HepG2 (cell line): ENCODE data around the gene SORL1-AS1.
A peak's percentile ranks its signal among the peaks of the same experiment; 100 is the strongest.

ENCODE experiments used
- ATAC-seq: fragments of 200-7000 bp; cut with Tn5 transposase; 3 replicates; pipeline ENCODE4 v1.9.1; 2020; ENCODE audit warnings: mild to moderate bottlenecking, moderate library complexity
- BruUV-seq: library from RNA; stranded (reverse); fragments of 400-500 nt; replicated peaks from 2 replicates; lab custom pipeline; 2021; lab: Mats Ljungman, UMichigan
- CTCF ChIA-PET: fragments of 300-600 bp; formaldehyde crosslinking; extraction: SDS; loops from one replicate; lab custom pipeline; 2021; ENCODE audit warnings: low total read pairs, inconsistent platforms, low intra/inter-chr PET ratio; lab: Yijun Ruan, JAX
- POLR2A ChIA-PET: fragments of 350-600 bp; sonication (Branson Sonifier 250); formaldehyde crosslinking; loops from one replicate; lab custom pipeline; 2020; ENCODE audit warnings: antibody characterized with exemption, inconsistent platforms; lab: Yijun Ruan, JAX
- DNase-seq: peaks from one replicate; pipeline ENCODE4 v3.0.0-alpha.2; 2015; ENCODE audit warnings: low spot score
- FAIRE-seq: peaks from 3 replicates; lab custom pipeline; 2011; peaks lifted over from hg19 to GRCh38; lab: Jason Lieb, UNC
- H2AFZ ChIP-seq: one replicate; pipeline ENCODE4 v1.6.1; 2011; ENCODE audit warnings: low read length, inconsistent platforms
- H3K27ac ChIP-seq: fragments of 300-600 bp; 3 replicates; pipeline ENCODE4 v1.8.0; 2011; ENCODE audit warnings: mixed run types, mild to moderate bottlenecking, mixed read lengths, low read length, inconsistent platforms; ENCODE audit not compliant: insufficient read depth; ENCODE audit errors: extremely low read length
- H3K27me3 ChIP-seq, 2 experiments: fragments of 200-600 bp in 1 of 2; 2 replicates in 1 of 2; 3 replicates in 1 of 2; pipeline versions ENCODE4 v1.6.0 to v1.8.0; 2011; ENCODE audit warnings: low read length in 2 of 2, mild to moderate bottlenecking in 2 of 2, moderate library complexity in 2 of 2, inconsistent platforms in 1 of 2; ENCODE audit not compliant: insufficient read depth in 2 of 2, control insufficient read depth in 1 of 2
- H3K36me3 ChIP-seq, 2 experiments: fragments of 200-600 bp in 1 of 2; replicated peaks in 1 of 2; 2 replicates in 1 of 2; 3 replicates in 1 of 2; pipeline versions ENCODE4 v1.5.1 to v1.8.0; 2011; ENCODE audit warnings: low read length in 2 of 2, inconsistent platforms in 1 of 2; ENCODE audit not compliant: insufficient read depth in 2 of 2, control insufficient read depth in 1 of 2
- H3K4me1 ChIP-seq: 2 replicates; pipeline ENCODE4 v1.5.1; 2012; ENCODE audit warnings: low read length, inconsistent platforms; ENCODE audit not compliant: insufficient read depth
- H3K4me2 ChIP-seq: 2 replicates; pipeline ENCODE4 v1.6.0; 2011; ENCODE audit warnings: low read depth, low read length, inconsistent platforms
- H3K4me3 ChIP-seq, 3 experiments: fragments of 200-600 bp in 1 of 3; sonication (generic), shearing (Covaris generic) in 1 of 3; replicated peaks in 1 of 3; 2 replicates each; pipeline ENCODE4 v1.5.1; 2011 to 2016; ENCODE audit warnings: low read length in 3 of 3, inconsistent platforms in 2 of 3, low read depth in 2 of 3, mild to moderate bottlenecking in 2 of 3, control low read depth in 1 of 3, mixed read lengths in 1 of 3; ENCODE audit not compliant: insufficient read depth in 1 of 3
- H3K79me2 ChIP-seq: one replicate; pipeline ENCODE4 v1.6.1; 2011; ENCODE audit warnings: low read length, inconsistent platforms; ENCODE audit not compliant: insufficient read depth
- H3K9ac ChIP-seq: 2 replicates; pipeline ENCODE4 v1.6.0; 2011; ENCODE audit warnings: mild to moderate bottlenecking, low read depth, low read length, inconsistent platforms; ENCODE audit not compliant: insufficient read depth
- H3K9me3 ChIP-seq: 2 replicates; pipeline ENCODE4 v1.5.1; 2012; ENCODE audit warnings: mild to moderate bottlenecking, low read length
- H4K20me1 ChIP-seq: 2 replicates; pipeline ENCODE4 v1.6.0; 2011; ENCODE audit warnings: inconsistent platforms, mild to moderate bottlenecking, low read length, moderate library complexity; ENCODE audit not compliant: insufficient read depth
- PHF21A ChIP-seq: sonication (generic); formaldehyde crosslinking; IDR thresholded peaks from 2 replicates; pipeline ENCODE4 v1.5.0; 2020; ENCODE audit warnings: mild to moderate bottlenecking, missing genetic modification reagents
- SALL1 ChIP-seq: sonication (generic); formaldehyde crosslinking; IDR thresholded peaks from 2 replicates; pipeline ENCODE4 v1.8.0; 2022; ENCODE audit warnings: mild to moderate bottlenecking, missing genetic modification reagents
- ZNF577 ChIP-seq: sonication (generic); formaldehyde crosslinking; IDR thresholded peaks from 2 replicates; pipeline ENCODE4 v1.4.0; 2020; ENCODE audit warnings: mild to moderate bottlenecking, low read depth, missing genetic modification reagents, borderline replicate concordance
- ZNF850 ChIP-seq: sonication (generic); formaldehyde crosslinking; conservative IDR thresholded peaks from 2 replicates; pipeline ENCODE4 v1.9.0; 2021; ENCODE audit warnings: mild to moderate bottlenecking, missing genetic modification reagents
- WGBS: methylation state at CpG from one replicate; pipeline ENCODE4 v1.1.6; 2017; ENCODE audit warnings: low lambda C conversion rate; 5-methylcytosine and 5-hydroxymethylcytosine counted together
- in situ Hi-C: cut with HindIII; loops from 2 replicates; pipeline ENCODE4 v1.10.0; 2017; ENCODE audit warnings: low pct_unique_long_range_greater_than_20kb; ENCODE audit not compliant: extremely low pct_ligation_motif_present
- intact Hi-C: fragments of 100-400 bp; cut with micrococcal nuclease; formaldehyde crosslinking; loops from one replicate; pipeline ENCODE4 v1.10.0; 2022; ENCODE audit not compliant: unreplicated experiment
- TF ChIP-seq, protein P1 (sequence below): sonication (generic); formaldehyde crosslinking; IDR thresholded peaks from 2 replicates; pipeline ENCODE4 v1.4.0; 2020; ENCODE audit warnings: missing genetic modification reagents
- TF ChIP-seq, protein P2 (sequence below): sonication (generic); formaldehyde crosslinking; IDR thresholded peaks from 2 replicates; pipeline ENCODE4 v1.4.0; 2020; ENCODE audit warnings: missing genetic modification reagents
- TF ChIP-seq, protein P3 (sequence below): sonication (generic); formaldehyde crosslinking; IDR thresholded peaks from 2 replicates; pipeline ENCODE4 v1.4.0; 2020; ENCODE audit warnings: missing genetic modification reagents
- TF ChIP-seq, protein P4 (sequence below): sonication (generic); formaldehyde crosslinking; IDR thresholded peaks from 2 replicates; pipeline ENCODE4 v1.4.0; 2020; ENCODE audit warnings: missing genetic modification reagents

Gene SORL1-AS1

GRCh38 chr11:121426476-121427399, 26.0 kb downstream of the SORL1-AS1 start:
- Histone ChIP-seq H3K4me2 (peak overlapping the region; percentile 90), H3K27ac (no peak overlapping the region), H3K36me3 (no peaks in the 10 kb centered on the region), H4K20me1 (no peaks in the 10 kb centered on the region), H3K27me3 (peaks cover 0 to 19% of the 10 kb centered on the region in 2 experiments; a peak in 4 of 5 replicates), H3K79me2 (no peaks in the 10 kb centered on the region), H3K4me3 (peak overlapping the region; percentile 21 to 56 (median 46); a peak in 5 of 6 replicates), H2AFZ (no peak overlapping the region), H3K4me1 (peaks cover 9% of the 10 kb centered on the region), H3K9ac (no peak overlapping the region), H3K9me3 (no peaks in the 10 kb centered on the region)
- ATAC-seq, result peak; percentile 98
- intact Hi-C loops, result no loop called here
- BruUV-seq, result no TSS peak
- 54% methylated on average over 18 of the region's 48 CpGs for WGBS
- ChIA-PET POLR2A (interaction anchor here (1.4 kb wide), 1 partner anchor 25 kb away, joined by 3 read pairs; no protein-coding TSS in a partner anchor), CTCF (interaction anchor here (1.2 kb wide), 1 partner anchor 165 kb away, joined by 5 read pairs; no protein-coding TSS in a partner anchor)
- in situ Hi-C loops, result no loop called here
- no peak for FAIRE-seq
- DNase-seq, result no peak
- TF ChIP-seq ZNF577 (CRISPR knock-in tag) (no peak), SALL1 (CRISPR knock-in tag) (peak; percentile 39; the same call in 1 of the 2 replicates), PHF21A (CRISPR knock-in tag) (0 out of 2 replicates have a peak, but pooled peaks have one; percentile 16), ZNF850 (CRISPR knock-in tag) (no peak)
- TF ChIP-seq, protein P1, sequence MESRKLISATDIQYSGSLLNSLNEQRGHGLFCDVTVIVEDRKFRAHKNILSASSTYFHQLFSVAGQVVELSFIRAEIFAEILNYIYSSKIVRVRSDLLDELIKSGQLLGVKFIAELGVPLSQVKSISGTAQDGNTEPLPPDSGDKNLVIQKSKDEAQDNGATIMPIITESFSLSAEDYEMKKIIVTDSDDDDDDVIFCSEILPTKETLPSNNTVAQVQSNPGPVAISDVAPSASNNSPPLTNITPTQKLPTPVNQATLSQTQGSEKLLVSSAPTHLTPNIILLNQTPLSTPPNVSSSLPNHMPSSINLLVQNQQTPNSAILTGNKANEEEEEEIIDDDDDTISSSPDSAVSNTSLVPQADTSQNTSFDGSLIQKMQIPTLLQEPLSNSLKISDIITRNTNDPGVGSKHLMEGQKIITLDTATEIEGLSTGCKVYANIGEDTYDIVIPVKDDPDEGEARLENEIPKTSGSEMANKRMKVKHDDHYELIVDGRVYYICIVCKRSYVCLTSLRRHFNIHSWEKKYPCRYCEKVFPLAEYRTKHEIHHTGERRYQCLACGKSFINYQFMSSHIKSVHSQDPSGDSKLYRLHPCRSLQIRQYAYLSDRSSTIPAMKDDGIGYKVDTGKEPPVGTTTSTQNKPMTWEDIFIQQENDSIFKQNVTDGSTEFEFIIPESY (CRISPR knock-in tag), result no peak
- TF ChIP-seq, protein P2, sequence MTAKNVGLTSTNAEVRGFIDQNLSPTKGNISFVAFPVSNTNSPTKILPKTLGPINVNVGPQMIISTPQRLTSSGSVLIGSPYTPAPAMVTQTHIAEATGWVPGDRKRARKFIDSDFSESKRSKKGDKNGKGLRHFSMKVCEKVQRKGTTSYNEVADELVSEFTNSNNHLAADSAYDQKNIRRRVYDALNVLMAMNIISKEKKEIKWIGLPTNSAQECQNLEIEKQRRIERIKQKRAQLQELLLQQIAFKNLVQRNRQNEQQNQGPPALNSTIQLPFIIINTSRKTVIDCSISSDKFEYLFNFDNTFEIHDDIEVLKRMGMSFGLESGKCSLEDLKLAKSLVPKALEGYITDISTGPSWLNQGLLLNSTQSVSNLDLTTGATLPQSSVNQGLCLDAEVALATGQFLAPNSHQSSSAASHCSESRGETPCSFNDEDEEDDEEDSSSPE (CRISPR knock-in tag), result peak; percentile 34; the same call in 1 of the 2 replicates
- TF ChIP-seq, protein P3, sequence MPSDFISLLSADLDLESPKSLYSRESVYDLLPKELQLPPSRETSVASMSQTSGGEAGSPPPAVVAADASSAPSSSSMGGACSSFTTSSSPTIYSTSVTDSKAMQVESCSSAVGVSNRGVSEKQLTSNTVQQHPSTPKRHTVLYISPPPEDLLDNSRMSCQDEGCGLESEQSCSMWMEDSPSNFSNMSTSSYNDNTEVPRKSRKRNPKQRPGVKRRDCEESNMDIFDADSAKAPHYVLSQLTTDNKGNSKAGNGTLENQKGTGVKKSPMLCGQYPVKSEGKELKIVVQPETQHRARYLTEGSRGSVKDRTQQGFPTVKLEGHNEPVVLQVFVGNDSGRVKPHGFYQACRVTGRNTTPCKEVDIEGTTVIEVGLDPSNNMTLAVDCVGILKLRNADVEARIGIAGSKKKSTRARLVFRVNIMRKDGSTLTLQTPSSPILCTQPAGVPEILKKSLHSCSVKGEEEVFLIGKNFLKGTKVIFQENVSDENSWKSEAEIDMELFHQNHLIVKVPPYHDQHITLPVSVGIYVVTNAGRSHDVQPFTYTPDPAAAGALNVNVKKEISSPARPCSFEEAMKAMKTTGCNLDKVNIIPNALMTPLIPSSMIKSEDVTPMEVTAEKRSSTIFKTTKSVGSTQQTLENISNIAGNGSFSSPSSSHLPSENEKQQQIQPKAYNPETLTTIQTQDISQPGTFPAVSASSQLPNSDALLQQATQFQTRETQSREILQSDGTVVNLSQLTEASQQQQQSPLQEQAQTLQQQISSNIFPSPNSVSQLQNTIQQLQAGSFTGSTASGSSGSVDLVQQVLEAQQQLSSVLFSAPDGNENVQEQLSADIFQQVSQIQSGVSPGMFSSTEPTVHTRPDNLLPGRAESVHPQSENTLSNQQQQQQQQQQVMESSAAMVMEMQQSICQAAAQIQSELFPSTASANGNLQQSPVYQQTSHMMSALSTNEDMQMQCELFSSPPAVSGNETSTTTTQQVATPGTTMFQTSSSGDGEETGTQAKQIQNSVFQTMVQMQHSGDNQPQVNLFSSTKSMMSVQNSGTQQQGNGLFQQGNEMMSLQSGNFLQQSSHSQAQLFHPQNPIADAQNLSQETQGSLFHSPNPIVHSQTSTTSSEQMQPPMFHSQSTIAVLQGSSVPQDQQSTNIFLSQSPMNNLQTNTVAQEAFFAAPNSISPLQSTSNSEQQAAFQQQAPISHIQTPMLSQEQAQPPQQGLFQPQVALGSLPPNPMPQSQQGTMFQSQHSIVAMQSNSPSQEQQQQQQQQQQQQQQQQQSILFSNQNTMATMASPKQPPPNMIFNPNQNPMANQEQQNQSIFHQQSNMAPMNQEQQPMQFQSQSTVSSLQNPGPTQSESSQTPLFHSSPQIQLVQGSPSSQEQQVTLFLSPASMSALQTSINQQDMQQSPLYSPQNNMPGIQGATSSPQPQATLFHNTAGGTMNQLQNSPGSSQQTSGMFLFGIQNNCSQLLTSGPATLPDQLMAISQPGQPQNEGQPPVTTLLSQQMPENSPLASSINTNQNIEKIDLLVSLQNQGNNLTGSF (CRISPR knock-in tag), result no peak
- TF ChIP-seq, protein P4, sequence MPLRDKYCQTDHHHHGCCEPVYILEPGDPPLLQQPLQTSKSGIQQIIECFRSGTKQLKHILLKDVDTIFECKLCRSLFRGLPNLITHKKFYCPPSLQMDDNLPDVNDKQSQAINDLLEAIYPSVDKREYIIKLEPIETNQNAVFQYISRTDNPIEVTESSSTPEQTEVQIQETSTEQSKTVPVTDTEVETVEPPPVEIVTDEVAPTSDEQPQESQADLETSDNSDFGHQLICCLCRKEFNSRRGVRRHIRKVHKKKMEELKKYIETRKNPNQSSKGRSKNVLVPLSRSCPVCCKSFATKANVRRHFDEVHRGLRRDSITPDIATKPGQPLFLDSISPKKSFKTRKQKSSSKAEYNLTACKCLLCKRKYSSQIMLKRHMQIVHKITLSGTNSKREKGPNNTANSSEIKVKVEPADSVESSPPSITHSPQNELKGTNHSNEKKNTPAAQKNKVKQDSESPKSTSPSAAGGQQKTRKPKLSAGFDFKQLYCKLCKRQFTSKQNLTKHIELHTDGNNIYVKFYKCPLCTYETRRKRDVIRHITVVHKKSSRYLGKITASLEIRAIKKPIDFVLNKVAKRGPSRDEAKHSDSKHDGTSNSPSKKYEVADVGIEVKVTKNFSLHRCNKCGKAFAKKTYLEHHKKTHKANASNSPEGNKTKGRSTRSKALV, result peak; percentile 57; the same call in 1 of the 2 replicates
